HepG2 (cell line): ENCODE results near the gene SBNO2. TPM values are rescaled to one million over a fixed set of nuclear protein-coding genes. Genes with fewer than 3 reads are reported as not detected.

Experiments used
- ELF4 ChIP-seq: sonication (generic); formaldehyde crosslinking; IDR thresholded peaks from 2 replicates; pipeline ENCODE4 v1.5.0; 2020; ENCODE audit warnings: missing genetic modification reagents, mild to moderate bottlenecking, moderate library complexity, borderline replicate concordance
- EZH2 ChIP-seq: conservative IDR thresholded peaks from 2 replicates; pipeline ENCODE4 v1.6.1; 2012; ENCODE audit warnings: mild to moderate bottlenecking, low read depth, low read length, moderate library complexity
- HDAC1 ChIP-seq: sonication (generic); formaldehyde crosslinking; IDR thresholded peaks from 2 replicates; pipeline ENCODE4 v1.5.1; 2020; ENCODE audit warnings: mild to moderate bottlenecking, missing genetic modification reagents
- HDAC2 ChIP-seq: sonication (generic); formaldehyde crosslinking; IDR thresholded peaks from 2 replicates; pipeline ENCODE4 v1.4.0; 2020; ENCODE audit warnings: missing genetic modification reagents
- IRF2 ChIP-seq: IDR thresholded peaks from 2 replicates; pipeline ENCODE4 v1.6.1; 2018; ENCODE audit warnings: missing genetic modification reagents, missing compliant biosample characterization
- IRX3 ChIP-seq: sonication (generic); formaldehyde crosslinking; IDR thresholded peaks from 2 replicates; pipeline ENCODE4 v1.8.1; 2023; ENCODE audit warnings: mild to moderate bottlenecking, low read depth, missing genetic modification reagents, borderline replicate concordance
- KMT2A ChIP-seq: sonication (generic); formaldehyde crosslinking; IDR thresholded peaks from 2 replicates; pipeline ENCODE4 v1.4.0; 2020; ENCODE audit warnings: missing genetic modification reagents
- MAFF ChIP-seq: IDR thresholded peaks from 2 replicates; pipeline ENCODE4 v1.6.1; 2011; ENCODE audit warnings: low read depth, low read length, improper control_type of control experiment
- MYC ChIP-seq: sonication (generic); formaldehyde crosslinking; IDR thresholded peaks from 2 replicates; pipeline ENCODE4 v1.9.0; 2021; ENCODE audit warnings: missing genetic modification reagents, borderline replicate concordance
- SOX5 ChIP-seq: IDR thresholded peaks from 2 replicates; pipeline ENCODE4 v1.6.1; 2016; ENCODE audit warnings: borderline replicate concordance
- TBX2 ChIP-seq: sonication (generic); formaldehyde crosslinking; IDR thresholded peaks from 2 replicates; pipeline ENCODE4 v1.5.0; 2020; ENCODE audit warnings: missing genetic modification reagents, mild to moderate bottlenecking, borderline replicate concordance
- YEATS4 ChIP-seq: sonication (generic); formaldehyde crosslinking; IDR thresholded peaks from 2 replicates; pipeline ENCODE4 v1.4.0; 2020; ENCODE audit warnings: missing genetic modification reagents, borderline replicate concordance
- ZHX1 ChIP-seq: sonication (generic); formaldehyde crosslinking; IDR thresholded peaks from 2 replicates; pipeline ENCODE4 v1.8.1; 2022; ENCODE audit warnings: low read depth, mild to moderate bottlenecking, missing genetic modification reagents
- ZNF496 ChIP-seq: sonication (generic); formaldehyde crosslinking; IDR thresholded peaks from 2 replicates; pipeline ENCODE4 v1.8.1; 2023; ENCODE audit warnings: mild to moderate bottlenecking, moderate library complexity, missing genetic modification reagents; ENCODE audit not compliant: insufficient replicate concordance
- ZSCAN22 ChIP-seq: sonication (generic); formaldehyde crosslinking; IDR thresholded peaks from 2 replicates; pipeline ENCODE4 v1.4.0; 2020; ENCODE audit warnings: mild to moderate bottlenecking, missing genetic modification reagents
- polyA plus RNA-seq, 8 experiments: library from polyadenylated mRNA; depleted of rRNA in 3 of 8; stranded (reverse) in 7 of 8; unstranded in 1 of 8; fragments of >200 nt; fragmentation: Illumina TruSeq in 4 of 8; extraction: Trizol in 4 of 8; gene quantifications; 2 replicates each; pipeline versions ENCODE4 v1.2.1 to v1.2.3, GENCODE V29; 2011 to 2016; ENCODE audit warnings: low read depth in 4 of 8, missing spikeins in 1 of 8, mixed read lengths in 1 of 8; ENCODE audit not compliant: insufficient read depth in 1 of 8
- total RNA-seq, 5 experiments: library from RNA; depleted of rRNA; stranded (reverse); fragments of >200 nt; fragmentation: Illumina TruSeq; extraction: Trizol; gene quantifications; 2 replicates each; pipeline ENCODE4 v1.2.3, GENCODE V29; 2016; ENCODE audit warnings: low read depth in 1 of 5
- TF ChIP-seq, protein P1 (sequence below): sonication (generic); formaldehyde crosslinking; IDR thresholded peaks from 2 replicates; pipeline ENCODE4 v1.9.0; 2022; ENCODE audit warnings: missing genetic modification reagents, mild to moderate bottlenecking, borderline replicate concordance
- TF ChIP-seq, protein P2 (sequence below): sonication (generic); formaldehyde crosslinking; IDR thresholded peaks from 2 replicates; pipeline ENCODE4 v1.5.0; 2020; ENCODE audit warnings: mild to moderate bottlenecking, missing genetic modification reagents, borderline replicate concordance
- TF ChIP-seq, protein P3 (sequence below): sonication (generic); formaldehyde crosslinking; IDR thresholded peaks from 2 replicates; pipeline ENCODE4 v1.4.0; 2020; ENCODE audit warnings: mild to moderate bottlenecking, low read depth, missing genetic modification reagents

The SBNO2 gene
- total and polyA plus RNA-seq, 2 of the 13 experiments (the other 11 are each of a cell fraction or from before 2014, with no cell fraction given) = 8.6 to 10.4 TPM

GRCh38 chr19:1093811-1094553 is 80.1 kb downstream of the SBNO2 start (continued):
- TF ChIP-seq, protein P1, sequence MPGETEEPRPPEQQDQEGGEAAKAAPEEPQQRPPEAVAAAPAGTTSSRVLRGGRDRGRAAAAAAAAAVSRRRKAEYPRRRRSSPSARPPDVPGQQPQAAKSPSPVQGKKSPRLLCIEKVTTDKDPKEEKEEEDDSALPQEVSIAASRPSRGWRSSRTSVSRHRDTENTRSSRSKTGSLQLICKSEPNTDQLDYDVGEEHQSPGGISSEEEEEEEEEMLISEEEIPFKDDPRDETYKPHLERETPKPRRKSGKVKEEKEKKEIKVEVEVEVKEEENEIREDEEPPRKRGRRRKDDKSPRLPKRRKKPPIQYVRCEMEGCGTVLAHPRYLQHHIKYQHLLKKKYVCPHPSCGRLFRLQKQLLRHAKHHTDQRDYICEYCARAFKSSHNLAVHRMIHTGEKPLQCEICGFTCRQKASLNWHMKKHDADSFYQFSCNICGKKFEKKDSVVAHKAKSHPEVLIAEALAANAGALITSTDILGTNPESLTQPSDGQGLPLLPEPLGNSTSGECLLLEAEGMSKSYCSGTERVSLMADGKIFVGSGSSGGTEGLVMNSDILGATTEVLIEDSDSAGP (CRISPR knock-in tag) = peak; percentile 49; the same call in 1 of the 2 replicates
- peak; percentile 48 for TF ChIP-seq HDAC1
- peak; percentile 48; the same call in 1 of the 2 replicates for TF ChIP-seq MYC
- TF ChIP-seq MAFF = no peak
- no peak for TF ChIP-seq IRF2 (CRISPR knock-in tag)
- TF ChIP-seq EZH2 = no peak
- TF ChIP-seq, protein P2, sequence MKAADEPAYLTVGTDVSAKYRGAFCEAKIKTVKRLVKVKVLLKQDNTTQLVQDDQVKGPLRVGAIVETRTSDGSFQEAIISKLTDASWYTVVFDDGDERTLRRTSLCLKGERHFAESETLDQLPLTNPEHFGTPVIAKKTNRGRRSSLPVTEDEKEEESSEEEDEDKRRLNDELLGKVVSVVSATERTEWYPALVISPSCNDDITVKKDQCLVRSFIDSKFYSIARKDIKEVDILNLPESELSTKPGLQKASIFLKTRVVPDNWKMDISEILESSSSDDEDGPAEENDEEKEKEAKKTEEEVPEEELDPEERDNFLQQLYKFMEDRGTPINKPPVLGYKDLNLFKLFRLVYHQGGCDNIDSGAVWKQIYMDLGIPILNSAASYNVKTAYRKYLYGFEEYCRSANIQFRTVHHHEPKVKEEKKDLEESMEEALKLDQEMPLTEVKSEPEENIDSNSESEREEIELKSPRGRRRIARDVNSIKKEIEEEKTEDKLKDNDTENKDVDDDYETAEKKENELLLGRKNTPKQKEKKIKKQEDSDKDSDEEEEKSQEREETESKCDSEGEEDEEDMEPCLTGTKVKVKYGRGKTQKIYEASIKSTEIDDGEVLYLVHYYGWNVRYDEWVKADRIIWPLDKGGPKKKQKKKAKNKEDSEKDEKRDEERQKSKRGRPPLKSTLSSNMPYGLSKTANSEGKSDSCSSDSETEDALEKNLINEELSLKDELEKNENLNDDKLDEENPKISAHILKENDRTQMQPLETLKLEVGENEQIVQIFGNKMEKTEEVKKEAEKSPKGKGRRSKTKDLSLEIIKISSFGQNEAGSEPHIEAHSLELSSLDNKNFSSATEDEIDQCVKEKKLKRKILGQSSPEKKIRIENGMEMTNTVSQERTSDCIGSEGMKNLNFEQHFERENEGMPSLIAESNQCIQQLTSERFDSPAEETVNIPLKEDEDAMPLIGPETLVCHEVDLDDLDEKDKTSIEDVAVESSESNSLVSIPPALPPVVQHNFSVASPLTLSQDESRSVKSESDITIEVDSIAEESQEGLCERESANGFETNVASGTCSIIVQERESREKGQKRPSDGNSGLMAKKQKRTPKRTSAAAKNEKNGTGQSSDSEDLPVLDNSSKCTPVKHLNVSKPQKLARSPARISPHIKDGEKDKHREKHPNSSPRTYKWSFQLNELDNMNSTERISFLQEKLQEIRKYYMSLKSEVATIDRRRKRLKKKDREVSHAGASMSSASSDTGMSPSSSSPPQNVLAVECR (CRISPR knock-in tag) = peak; percentile 35
- TF ChIP-seq IRX3 (CRISPR knock-in tag) = no peak
- no peak for TF ChIP-seq ZHX1 (CRISPR knock-in tag)
- no peak for TF ChIP-seq KMT2A (CRISPR knock-in tag)
- TF ChIP-seq TBX2 (CRISPR knock-in tag) = no peak
- peak; percentile 40; the same call in 1 of the 2 replicates for TF ChIP-seq YEATS4 (CRISPR knock-in tag)
- TF ChIP-seq SOX5 = no peak
- no peak for TF ChIP-seq ZNF496 (CRISPR knock-in tag)
- peak; percentile 50; the same call in 1 of the 2 replicates for TF ChIP-seq HDAC2
- no peak for TF ChIP-seq ZSCAN22 (CRISPR knock-in tag)
- TF ChIP-seq, protein P3, sequence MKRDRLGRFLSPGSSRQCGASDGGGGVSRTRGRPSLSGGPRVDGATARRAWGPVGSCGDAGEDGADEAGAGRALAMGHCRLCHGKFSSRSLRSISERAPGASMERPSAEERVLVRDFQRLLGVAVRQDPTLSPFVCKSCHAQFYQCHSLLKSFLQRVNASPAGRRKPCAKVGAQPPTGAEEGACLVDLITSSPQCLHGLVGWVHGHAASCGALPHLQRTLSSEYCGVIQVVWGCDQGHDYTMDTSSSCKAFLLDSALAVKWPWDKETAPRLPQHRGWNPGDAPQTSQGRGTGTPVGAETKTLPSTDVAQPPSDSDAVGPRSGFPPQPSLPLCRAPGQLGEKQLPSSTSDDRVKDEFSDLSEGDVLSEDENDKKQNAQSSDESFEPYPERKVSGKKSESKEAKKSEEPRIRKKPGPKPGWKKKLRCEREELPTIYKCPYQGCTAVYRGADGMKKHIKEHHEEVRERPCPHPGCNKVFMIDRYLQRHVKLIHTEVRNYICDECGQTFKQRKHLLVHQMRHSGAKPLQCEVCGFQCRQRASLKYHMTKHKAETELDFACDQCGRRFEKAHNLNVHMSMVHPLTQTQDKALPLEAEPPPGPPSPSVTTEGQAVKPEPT (CRISPR knock-in tag) = no peak
- no peak for TF ChIP-seq ELF4 (CRISPR knock-in tag)
